ENCODE measurements around the gene HRH1.
"Not testable (repeated sequence)": the region's sequence is repeated elsewhere in the genome, so short reads cannot be mapped to it uniquely, and the experiment has no call there.

Gene HRH1

GRCh38 chr3:11238060-11238459 is 83.8 kb downstream of the HRH1 start:
- in situ Hi-C loops (cut with MboI; ENCODE audit: low sequenced_read_pairs): loop anchor here (25.0 kb wide), 1 partner anchor 99 kb away; no protein-coding TSS in a partner anchor

DNA sequence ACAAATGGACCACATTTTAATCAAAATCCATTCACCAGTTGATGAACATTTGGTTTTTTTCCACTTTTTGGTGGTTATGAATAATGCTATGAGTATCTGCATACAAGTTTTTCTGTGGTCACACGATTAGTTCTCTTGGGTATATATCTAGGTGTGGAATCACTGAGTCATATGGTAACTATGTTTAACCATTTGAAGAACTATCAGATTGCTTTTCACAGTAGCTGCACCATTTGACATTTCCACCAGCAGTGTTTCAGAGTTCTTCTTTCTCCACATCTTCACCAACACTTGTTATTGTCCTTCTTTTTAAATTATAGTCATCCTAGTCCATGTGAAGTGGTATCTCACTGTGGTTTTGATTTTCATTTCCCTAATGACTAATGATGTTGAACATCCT is 84.6 kb downstream of the HRH1 start:
- in situ Hi-C loops (cut with MboI; ENCODE audit: low sequenced_read_pairs): loop anchor here (25.0 kb wide), 1 partner anchor 98 kb away; no protein-coding TSS in a partner anchor

DNA sequence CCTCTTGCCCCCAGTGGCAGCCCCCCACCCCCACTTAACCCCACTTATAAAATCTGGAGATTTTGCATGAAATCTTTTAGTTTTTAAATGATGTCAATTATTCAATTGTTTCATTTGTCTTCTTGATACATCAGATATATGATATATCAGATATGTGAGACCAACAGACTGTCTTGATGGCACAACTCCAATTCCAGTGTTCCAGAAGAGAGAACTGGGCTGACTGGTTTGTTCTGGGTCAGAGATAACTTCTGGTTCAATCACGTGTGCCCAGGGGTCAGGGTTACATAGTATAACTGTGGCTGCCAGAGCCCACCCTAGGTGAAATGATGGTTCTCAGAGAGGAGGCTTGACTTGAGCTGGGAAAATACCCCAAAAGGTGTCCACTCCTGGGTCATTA is 85.5 kb downstream of the HRH1 start:
- in situ Hi-C loops (cut with MboI; ENCODE audit: low sequenced_read_pairs): loop anchor here (25.0 kb wide), 1 partner anchor 98 kb away; no protein-coding TSS in a partner anchor

DNA sequence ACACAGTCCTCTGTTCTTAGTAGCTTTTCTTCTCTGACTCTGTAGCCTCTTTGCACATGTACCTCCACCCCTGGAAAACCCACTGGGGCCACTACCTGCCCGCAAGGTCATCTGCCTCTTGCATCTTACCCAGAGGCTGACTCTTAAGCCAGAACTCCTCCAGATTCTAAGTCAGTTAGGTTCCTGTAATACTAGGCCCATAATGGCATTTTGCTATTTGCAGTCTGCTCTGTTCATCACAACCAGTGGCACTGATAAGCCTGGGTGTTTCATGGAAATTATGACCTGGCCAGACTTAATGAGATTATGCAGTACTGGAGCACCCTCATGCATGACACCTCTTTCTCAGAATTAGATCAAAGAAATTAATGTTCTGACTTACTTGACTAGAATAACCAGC is 86.2 kb downstream of the HRH1 start:
- in situ Hi-C loops (cut with MboI; ENCODE audit: low sequenced_read_pairs): loop anchor here (25.0 kb wide), 1 partner anchor 97 kb away; no protein-coding TSS in a partner anchor

- in situ Hi-C loops (cut with MboI; ENCODE audit: low sequenced_read_pairs): loop anchor here (25.0 kb wide), 1 partner anchor 93 kb away; no protein-coding TSS in a partner anchor
Observed at GRCh38 chr3:11244121-11244677, 89.9 kb downstream of the HRH1 start.

- in situ Hi-C loops (cut with MboI; ENCODE audit: low sequenced_read_pairs): loop anchor here (25.0 kb wide), 1 partner anchor 92 kb away; no protein-coding TSS in a partner anchor
Observed at GRCh38 chr3:11245276-11245675, 91.0 kb downstream of the HRH1 start.

DNA sequence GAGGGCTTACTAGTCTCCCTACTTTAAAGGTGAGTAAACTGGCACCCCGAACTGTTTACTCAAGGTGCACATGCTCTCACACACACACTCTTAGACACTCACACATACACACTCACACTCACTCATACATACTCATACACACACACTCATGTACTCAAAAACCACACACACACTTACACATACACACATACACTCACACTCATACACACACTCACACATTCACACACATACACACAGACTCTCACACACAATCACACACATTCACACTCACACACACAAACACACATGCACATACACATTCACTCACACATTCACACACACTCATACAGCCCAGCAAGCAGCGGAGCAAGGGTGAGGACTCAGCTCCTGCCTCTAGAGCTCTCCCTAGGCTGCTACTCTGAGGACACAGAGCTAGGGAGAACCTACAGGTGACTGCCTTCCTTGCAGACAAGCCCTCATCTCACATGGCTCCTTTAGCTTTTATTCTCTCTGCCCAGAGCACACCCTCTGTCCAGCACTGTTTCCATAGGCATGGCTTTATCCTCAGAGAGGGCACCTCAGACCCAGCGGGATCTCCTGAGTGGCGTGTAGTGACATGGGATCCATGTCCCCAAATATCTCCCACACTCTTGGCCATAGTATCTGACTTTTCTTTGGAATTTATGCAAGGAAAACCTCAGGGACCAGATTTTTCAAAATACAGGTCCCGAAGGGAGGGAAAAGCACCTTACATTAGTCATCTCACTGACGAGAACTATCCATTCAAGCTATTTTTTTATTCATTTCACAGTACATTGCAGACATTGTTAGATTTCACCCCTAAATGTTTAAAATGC is 91.8 kb downstream of the HRH1 start:
- in situ Hi-C loops (cut with MboI; ENCODE audit: low sequenced_read_pairs): loop anchor here (25.0 kb wide), 1 partner anchor 91 kb away; no protein-coding TSS in a partner anchor

DNA sequence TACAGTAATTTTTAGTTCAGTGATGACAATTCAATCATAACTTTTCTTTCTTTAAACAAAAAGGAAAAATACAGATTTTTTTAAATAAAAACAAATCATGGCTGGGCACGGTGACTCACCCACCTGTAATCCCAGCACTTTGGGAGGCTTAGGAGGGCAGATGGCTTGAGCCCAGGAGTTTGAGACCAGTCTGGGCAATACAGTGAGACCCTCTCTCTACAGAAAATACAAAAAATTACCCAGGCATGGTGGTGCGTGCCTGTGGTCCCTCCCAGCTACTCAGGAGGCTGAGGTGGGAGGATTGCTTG is 92.3 kb downstream of the HRH1 start:
- in situ Hi-C loops (cut with MboI; ENCODE audit: low sequenced_read_pairs): loop anchor here (25.0 kb wide), 1 partner anchor 91 kb away; no protein-coding TSS in a partner anchor

GRCh38 chr3:11247362-11247761 is 93.1 kb downstream of the HRH1 start:
- in situ Hi-C loops (cut with MboI; ENCODE audit: low sequenced_read_pairs): loop anchor here (25.0 kb wide), 1 partner anchor 90 kb away; no protein-coding TSS in a partner anchor

DNA sequence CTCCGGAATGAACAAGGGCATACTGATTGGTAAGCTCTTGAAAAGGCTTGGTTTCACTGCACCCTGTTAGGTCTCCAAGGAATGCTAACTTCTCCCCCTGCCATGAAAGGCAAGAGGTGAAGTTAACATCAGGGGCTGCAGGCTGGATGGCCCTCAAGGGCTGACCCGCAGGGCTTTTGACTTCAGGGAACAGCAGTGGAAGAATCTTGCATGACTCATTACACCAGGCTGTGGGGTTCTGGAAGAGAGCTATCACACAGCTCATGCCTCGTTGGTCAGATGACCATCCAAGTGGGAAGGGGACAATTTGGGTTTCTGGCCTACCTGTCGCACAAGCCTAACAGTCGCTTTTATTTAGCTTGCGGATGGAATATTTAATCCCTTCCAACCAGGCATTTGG is 94.3 kb downstream of the HRH1 start:
- in situ Hi-C loops (cut with MboI; ENCODE audit: low sequenced_read_pairs): loop anchor here (25.0 kb wide), 1 partner anchor 89 kb away; no protein-coding TSS in a partner anchor

- in situ Hi-C loops (cut with MboI; ENCODE audit: low sequenced_read_pairs): no loop called here
Observed at GRCh38 chr3:11250902-11251806, 96.9 kb downstream of the HRH1 start.

DNA sequence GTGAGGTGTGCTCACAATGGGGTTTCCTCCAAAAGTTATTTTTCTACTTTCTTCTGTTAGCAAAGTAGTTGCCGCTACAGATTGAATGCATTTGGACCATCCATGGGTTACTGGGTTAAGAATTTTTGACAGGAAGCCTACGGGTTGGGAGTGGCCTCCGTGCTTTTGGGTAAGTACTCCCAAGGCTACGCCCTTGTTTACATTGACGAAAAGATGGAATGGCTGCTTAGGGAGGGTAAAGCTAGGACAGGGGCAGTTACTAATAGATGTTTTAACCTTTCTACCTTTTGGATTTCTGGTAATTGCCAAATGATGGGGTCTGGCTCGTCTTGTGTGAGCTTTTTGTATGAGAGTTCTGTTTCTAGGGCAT is 97.5 kb downstream of the HRH1 start:
- in situ Hi-C loops (cut with MboI; ENCODE audit: low sequenced_read_pairs): no loop called here

GRCh38 chr3:11254876-11255275 is 100.6 kb downstream of the HRH1 start:
- in situ Hi-C loops (cut with MboI; ENCODE audit: low sequenced_read_pairs): no loop called here

GRCh38 chr3:11255537-11255936 is 101.2 kb downstream of the HRH1 start:
- in situ Hi-C loops (cut with MboI; ENCODE audit: low sequenced_read_pairs): not testable (repeated sequence)

- in situ Hi-C loops (cut with MboI; ENCODE audit: low sequenced_read_pairs): no loop called here
Observed at GRCh38 chr3:11258958-11259357, 104.7 kb downstream of the HRH1 start.

- in situ Hi-C loops (cut with MboI; ENCODE audit: low sequenced_read_pairs): no loop called here
Observed at GRCh38 chr3:11260460-11260859, 106.2 kb downstream of the HRH1 start.

- in situ Hi-C loops (cut with MboI; ENCODE audit: low sequenced_read_pairs): no loop called here
Observed at GRCh38 chr3:11269007-11269406, 114.7 kb downstream of the HRH1 start.

GRCh38 chr3:11271986-11272904 is 118.0 kb downstream of the HRH1 start, which contains the start of gene ATG7:
ATG7 (plus strand) TSS chr3:11272397; CDS start chr3:11298696, 26,299 bp downstream.
- in situ Hi-C loops (cut with MboI; ENCODE audit: low sequenced_read_pairs): no loop called here

GRCh38 chr3:11272906-11273574 is 118.7 kb downstream of the HRH1 start:
- in situ Hi-C loops (cut with MboI; ENCODE audit: low sequenced_read_pairs): no loop called here
